Measurements from ENCODE around the gene SFR1. TPM values are rescaled to one million over a fixed set of nuclear protein-coding genes. Genes with fewer than 3 reads are reported as not detected.
A peak's percentile ranks its signal among the peaks of the same experiment; 100 is the strongest.

The SFR1 gene
- 12.3 TPM in 2 replicates for total RNA-seq

DNA sequence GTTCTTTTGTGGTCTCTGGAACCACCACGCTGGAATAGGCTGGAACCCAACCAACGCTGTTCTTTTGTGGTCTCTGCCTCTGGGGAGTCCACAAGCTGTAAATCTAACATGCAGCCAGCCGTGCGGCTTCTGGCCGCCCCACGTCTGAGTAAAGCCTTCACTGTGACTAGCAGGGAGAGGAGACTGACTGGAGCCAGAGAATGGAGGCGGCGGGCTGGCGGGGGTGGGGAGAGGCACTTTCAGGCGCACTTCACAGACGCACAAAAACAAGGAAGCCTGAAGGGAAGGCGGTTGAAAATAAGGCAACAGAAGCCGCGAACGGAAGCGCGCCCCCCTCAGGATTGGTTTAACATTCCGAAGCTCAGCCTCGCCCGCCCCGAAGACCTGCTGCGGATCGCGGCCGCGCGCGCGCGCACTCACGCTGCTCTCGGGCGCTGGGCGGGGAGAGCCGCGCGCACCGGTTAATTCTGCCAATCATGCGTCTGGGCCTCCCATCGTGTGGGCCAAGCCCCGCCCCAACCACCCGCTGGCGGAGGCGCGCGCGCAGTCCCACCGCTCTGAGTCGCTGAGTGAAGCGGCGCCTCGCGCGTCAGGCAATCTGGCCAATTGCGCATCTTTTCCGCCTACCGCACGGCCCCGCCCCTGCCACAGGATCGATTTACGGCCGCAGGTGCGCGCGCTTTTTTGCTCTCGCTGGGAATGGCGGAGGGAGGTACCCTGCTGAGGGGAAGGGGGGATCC is at the start of gene SFR1:
TSS of gene SFR1 (plus strand) at position 687 of the 740 bp plus-strand sequence. CDS start at position 700, 13 bp downstream.
- TF ChIP-seq, protein P1, sequence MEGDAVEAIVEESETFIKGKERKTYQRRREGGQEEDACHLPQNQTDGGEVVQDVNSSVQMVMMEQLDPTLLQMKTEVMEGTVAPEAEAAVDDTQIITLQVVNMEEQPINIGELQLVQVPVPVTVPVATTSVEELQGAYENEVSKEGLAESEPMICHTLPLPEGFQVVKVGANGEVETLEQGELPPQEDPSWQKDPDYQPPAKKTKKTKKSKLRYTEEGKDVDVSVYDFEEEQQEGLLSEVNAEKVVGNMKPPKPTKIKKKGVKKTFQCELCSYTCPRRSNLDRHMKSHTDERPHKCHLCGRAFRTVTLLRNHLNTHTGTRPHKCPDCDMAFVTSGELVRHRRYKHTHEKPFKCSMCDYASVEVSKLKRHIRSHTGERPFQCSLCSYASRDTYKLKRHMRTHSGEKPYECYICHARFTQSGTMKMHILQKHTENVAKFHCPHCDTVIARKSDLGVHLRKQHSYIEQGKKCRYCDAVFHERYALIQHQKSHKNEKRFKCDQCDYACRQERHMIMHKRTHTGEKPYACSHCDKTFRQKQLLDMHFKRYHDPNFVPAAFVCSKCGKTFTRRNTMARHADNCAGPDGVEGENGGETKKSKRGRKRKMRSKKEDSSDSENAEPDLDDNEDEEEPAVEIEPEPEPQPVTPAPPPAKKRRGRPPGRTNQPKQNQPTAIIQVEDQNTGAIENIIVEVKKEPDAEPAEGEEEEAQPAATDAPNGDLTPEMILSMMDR (IDR thresholded peaks at IDR 0.05) = no peak
- DNase-seq (peak; percentile 97), ATAC-seq (ENCODE audit: low read depth) (peak; percentile 89)
- H3K9me3 Mint-ChIP-seq = no peaks in the 10 kb centered on the region
- ChIA-PET CTCF (interaction anchor here (0.7 to 2.4 kb wide), 11 partner anchors 31 to 234 kb away, joined by 3 to 11 read pairs (median 3); no protein-coding TSS in a partner anchor), POLR2A (interaction anchor here (0.6 to 3.3 kb wide), 27 partner anchors 9 to 725 kb away, joined by 3 to 28 read pairs (median 5); partner anchors contain the start of genes ATP5MK, GSTO1, GSTO2 and ITPRIP)
- intact Hi-C loops (cut with micrococcal nuclease) = loop anchor here (1.0 to 5.0 kb wide), 10 partner anchors 94 to 929 kb away; partner anchors contain the start of genes CFAP43, GSTO2, NT5C2 and SLK
- H3K4me1 Mint-ChIP-seq = peaks cover 25% of the 10 kb centered on the region
- H3K4me3 Mint-ChIP-seq = peak within 1 kb of the TSS; percentile 92
- peaks cover 23% of the 10 kb centered on the region for H3K36me3 Mint-ChIP-seq (ENCODE audit: low read depth)
- H3K27ac Mint-ChIP-seq = peak within 1 kb of the TSS; percentile 99
- no peaks in the 10 kb centered on the region for H3K27me3 Mint-ChIP-seq

- DNase-seq (no peak), ATAC-seq (ENCODE audit: low read depth) (no peak)
- H3K36me3 Mint-ChIP-seq (ENCODE audit: low read depth) = no peaks in the 10 kb centered on the region
- no peak overlapping the region for H3K4me3 Mint-ChIP-seq
- no peak overlapping the region for H3K27ac Mint-ChIP-seq
- H3K9me3 Mint-ChIP-seq = no peaks in the 10 kb centered on the region
- TF ChIP-seq, protein P1 (IDR thresholded peaks at IDR 0.05) = no peak
- no peaks in the 10 kb centered on the region for H3K4me1 Mint-ChIP-seq
- H3K27me3 Mint-ChIP-seq = no peaks in the 10 kb centered on the region
- CTCF ChIA-PET = no interaction called here
- POLR2A ChIA-PET = no interaction called here
- intact Hi-C loops (cut with micrococcal nuclease) = no loop called here
Measured at GRCh38 chr10:104072786-104073185, 49.2 kb upstream of the SFR1 start.

- TF ChIP-seq, protein P1 (IDR thresholded peaks at IDR 0.05) = no peak
- POLR2A ChIA-PET = no interaction called here
- no peaks in the 10 kb centered on the region for H3K9me3 Mint-ChIP-seq
- no peak overlapping the region for H3K27ac Mint-ChIP-seq
- DNase-seq = no peak
- no peak for ATAC-seq (ENCODE audit: low read depth)
- H3K36me3 Mint-ChIP-seq (ENCODE audit: low read depth) = no peaks in the 10 kb centered on the region
- H3K4me1 Mint-ChIP-seq = no peaks in the 10 kb centered on the region
- CTCF ChIA-PET = no interaction called here
- peaks cover 2% of the 10 kb centered on the region for H3K27me3 Mint-ChIP-seq
- H3K4me3 Mint-ChIP-seq = no peak overlapping the region
- intact Hi-C loops (cut with micrococcal nuclease) = no loop called here
Measured at GRCh38 chr10:104074505-104074904, 47.5 kb upstream of the SFR1 start.

- Mint-ChIP-seq H3K27ac (no peak overlapping the region), H3K27me3 (peaks cover 2% of the 10 kb centered on the region), H3K4me1 (no peaks in the 10 kb centered on the region), H3K36me3 (ENCODE audit: low read depth) (no peaks in the 10 kb centered on the region), H3K9me3 (no peaks in the 10 kb centered on the region), H3K4me3 (no peak overlapping the region)
- intact Hi-C loops (cut with micrococcal nuclease) = no loop called here
- POLR2A ChIA-PET = no interaction called here
- ATAC-seq (ENCODE audit: low read depth) = no peak
- TF ChIP-seq, protein P1 (IDR thresholded peaks at IDR 0.05) = no peak
- CTCF ChIA-PET = no interaction called here
- no peak for DNase-seq
Measured at GRCh38 chr10:104076743-104077160, 45.2 kb upstream of the SFR1 start.

GRCh38 chr10:104077247-104077646 is 44.7 kb upstream of the SFR1 start:
- DNase-seq (no peak), ATAC-seq (ENCODE audit: low read depth) (no peak)
- H3K27me3 Mint-ChIP-seq = peaks cover 2% of the 10 kb centered on the region
- TF ChIP-seq, protein P1 (IDR thresholded peaks at IDR 0.05) = no peak
- no peak overlapping the region for H3K4me3 Mint-ChIP-seq
- H3K27ac Mint-ChIP-seq = no peak overlapping the region
- intact Hi-C loops (cut with micrococcal nuclease) = no loop called here
- CTCF ChIA-PET = no interaction called here
- no peaks in the 10 kb centered on the region for H3K9me3 Mint-ChIP-seq
- H3K4me1 Mint-ChIP-seq = no peaks in the 10 kb centered on the region
- no peaks in the 10 kb centered on the region for H3K36me3 Mint-ChIP-seq (ENCODE audit: low read depth)
- POLR2A ChIA-PET = no interaction called here
